ENCODE results near the gene WFDC1.

DNA sequence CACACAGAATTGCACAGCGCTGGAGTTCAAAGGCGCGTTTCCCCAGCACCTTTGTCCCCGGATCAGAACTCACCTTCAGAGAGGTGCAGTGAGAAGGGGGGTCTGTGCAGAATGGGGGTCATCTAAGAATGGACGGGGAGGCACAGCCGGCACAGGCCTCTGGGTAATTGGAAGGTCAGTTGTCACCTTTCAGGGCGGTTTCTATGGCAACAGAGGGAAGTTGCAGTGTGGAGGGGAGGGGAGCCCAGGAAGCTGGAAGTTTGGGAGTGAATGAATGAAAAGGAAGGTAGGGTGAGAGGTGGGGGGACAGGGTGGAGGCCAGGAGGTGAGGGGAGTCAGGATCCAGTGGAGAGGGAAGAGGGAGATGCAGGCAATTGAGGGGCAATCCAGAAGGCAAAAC, 42.5 kb upstream of the WFDC1 start:
- TF ChIP-seq CTCF (IDR thresholded peaks at IDR 0.05; ENCODE audit: borderline replicate concordance, extremely low read depth, low read length, poor library complexity, severe bottlenecking): no peak
- no peak for TF ChIP-seq EZH2 (IDR thresholded peaks at IDR 0.05; ENCODE audit: borderline replicate concordance, low read depth, low read length, severe bottlenecking)

Measured in DND-41 (cell line).